HepG2 (cell line): ENCODE results near the gene PPP1R15B. TPM values are rescaled to one million over a fixed set of nuclear protein-coding genes. Genes with fewer than 3 reads are reported as not detected.

Source experiments
- ATAC-seq: fragments of 200-7000 bp; cut with Tn5 transposase; 3 replicates; pipeline ENCODE4 v1.9.1; 2020; ENCODE audit warnings: mild to moderate bottlenecking, moderate library complexity
- BruUV-seq: library from RNA; stranded (reverse); fragments of 400-500 nt; replicated peaks from 2 replicates; lab custom pipeline; 2021; lab: Mats Ljungman, UMichigan
- CTCF ChIA-PET: fragments of 300-600 bp; formaldehyde crosslinking; extraction: SDS; loops from one replicate; lab custom pipeline; 2021; ENCODE audit warnings: low total read pairs, inconsistent platforms, low intra/inter-chr PET ratio; lab: Yijun Ruan, JAX
- POLR2A ChIA-PET: fragments of 350-600 bp; sonication (Branson Sonifier 250); formaldehyde crosslinking; loops from one replicate; lab custom pipeline; 2020; ENCODE audit warnings: antibody characterized with exemption, inconsistent platforms; lab: Yijun Ruan, JAX
- DNase-seq: peaks from one replicate; pipeline ENCODE4 v3.0.0-alpha.2; 2015; ENCODE audit warnings: low spot score
- FAIRE-seq: peaks from 3 replicates; lab custom pipeline; 2011; peaks lifted over from hg19 to GRCh38; lab: Jason Lieb, UNC
- H2AFZ ChIP-seq: one replicate; pipeline ENCODE4 v1.6.1; 2011; ENCODE audit warnings: low read length, inconsistent platforms
- H3K27ac ChIP-seq: fragments of 300-600 bp; 3 replicates; pipeline ENCODE4 v1.8.0; 2011; ENCODE audit warnings: mixed run types, mild to moderate bottlenecking, mixed read lengths, low read length, inconsistent platforms; ENCODE audit not compliant: insufficient read depth; ENCODE audit errors: extremely low read length
- H3K27me3 ChIP-seq, 2 experiments: fragments of 200-600 bp in 1 of 2; 2 replicates in 1 of 2; 3 replicates in 1 of 2; pipeline versions ENCODE4 v1.6.0 to v1.8.0; 2011; ENCODE audit warnings: low read length in 2 of 2, mild to moderate bottlenecking in 2 of 2, moderate library complexity in 2 of 2, inconsistent platforms in 1 of 2; ENCODE audit not compliant: insufficient read depth in 2 of 2, control insufficient read depth in 1 of 2
- H3K36me3 ChIP-seq, 2 experiments: fragments of 200-600 bp in 1 of 2; replicated peaks in 1 of 2; 2 replicates in 1 of 2; 3 replicates in 1 of 2; pipeline versions ENCODE4 v1.5.1 to v1.8.0; 2011; ENCODE audit warnings: low read length in 2 of 2, inconsistent platforms in 1 of 2; ENCODE audit not compliant: insufficient read depth in 2 of 2, control insufficient read depth in 1 of 2
- H3K4me1 ChIP-seq: 2 replicates; pipeline ENCODE4 v1.5.1; 2012; ENCODE audit warnings: low read length, inconsistent platforms; ENCODE audit not compliant: insufficient read depth
- H3K4me2 ChIP-seq: 2 replicates; pipeline ENCODE4 v1.6.0; 2011; ENCODE audit warnings: low read depth, low read length, inconsistent platforms
- H3K4me3 ChIP-seq, 3 experiments: fragments of 200-600 bp in 1 of 3; sonication (generic), shearing (Covaris generic) in 1 of 3; replicated peaks in 1 of 3; 2 replicates each; pipeline ENCODE4 v1.5.1; 2011 to 2016; ENCODE audit warnings: low read length in 3 of 3, inconsistent platforms in 2 of 3, low read depth in 2 of 3, mild to moderate bottlenecking in 2 of 3, control low read depth in 1 of 3, mixed read lengths in 1 of 3; ENCODE audit not compliant: insufficient read depth in 1 of 3
- H3K79me2 ChIP-seq: one replicate; pipeline ENCODE4 v1.6.1; 2011; ENCODE audit warnings: low read length, inconsistent platforms; ENCODE audit not compliant: insufficient read depth
- H3K9ac ChIP-seq: 2 replicates; pipeline ENCODE4 v1.6.0; 2011; ENCODE audit warnings: mild to moderate bottlenecking, low read depth, low read length, inconsistent platforms; ENCODE audit not compliant: insufficient read depth
- H3K9me3 ChIP-seq: 2 replicates; pipeline ENCODE4 v1.5.1; 2012; ENCODE audit warnings: mild to moderate bottlenecking, low read length
- H4K20me1 ChIP-seq: 2 replicates; pipeline ENCODE4 v1.6.0; 2011; ENCODE audit warnings: inconsistent platforms, mild to moderate bottlenecking, low read length, moderate library complexity; ENCODE audit not compliant: insufficient read depth
- ATF7 ChIP-seq, 2 experiments: fragments of 450-650 bp in 1 of 2; sonication (generic) in 1 of 2; formaldehyde crosslinking in 1 of 2; IDR thresholded peaks; 2 replicates each; pipeline versions ENCODE4 v1.4.0 to v1.6.1; 2016 to 2020; ENCODE audit warnings: antibody characterized with exemption in 1 of 2, mild to moderate bottlenecking in 1 of 2, missing genetic modification reagents in 1 of 2
- TAF1 ChIP-seq: sonication (generic); formaldehyde crosslinking; IDR thresholded peaks from 2 replicates; pipeline ENCODE4 v1.4.0; 2020; ENCODE audit warnings: missing genetic modification reagents
- TBX2 ChIP-seq: sonication (generic); formaldehyde crosslinking; IDR thresholded peaks from 2 replicates; pipeline ENCODE4 v1.5.0; 2020; ENCODE audit warnings: missing genetic modification reagents, mild to moderate bottlenecking, borderline replicate concordance
- WGBS: methylation state at CpG from one replicate; pipeline ENCODE4 v1.1.6; 2017; ENCODE audit warnings: low lambda C conversion rate; 5-methylcytosine and 5-hydroxymethylcytosine counted together
- in situ Hi-C: cut with HindIII; loops from 2 replicates; pipeline ENCODE4 v1.10.0; 2017; ENCODE audit warnings: low pct_unique_long_range_greater_than_20kb; ENCODE audit not compliant: extremely low pct_ligation_motif_present
- intact Hi-C: fragments of 100-400 bp; cut with micrococcal nuclease; formaldehyde crosslinking; loops from one replicate; pipeline ENCODE4 v1.10.0; 2022; ENCODE audit not compliant: unreplicated experiment
- polyA plus RNA-seq, 8 experiments: library from polyadenylated mRNA; depleted of rRNA in 3 of 8; stranded (reverse) in 7 of 8; unstranded in 1 of 8; fragments of >200 nt; fragmentation: Illumina TruSeq in 4 of 8; extraction: Trizol in 4 of 8; gene quantifications; 2 replicates each; pipeline versions ENCODE4 v1.2.1 to v1.2.3, GENCODE V29; 2011 to 2016; ENCODE audit warnings: low read depth in 4 of 8, missing spikeins in 1 of 8, mixed read lengths in 1 of 8; ENCODE audit not compliant: insufficient read depth in 1 of 8
- total RNA-seq, 5 experiments: library from RNA; depleted of rRNA; stranded (reverse); fragments of >200 nt; fragmentation: Illumina TruSeq; extraction: Trizol; gene quantifications; 2 replicates each; pipeline ENCODE4 v1.2.3, GENCODE V29; 2016; ENCODE audit warnings: low read depth in 1 of 5
- TF ChIP-seq, protein P1 (sequence below): sonication (generic); formaldehyde crosslinking; IDR thresholded peaks from 2 replicates; pipeline ENCODE4 v1.4.0; 2020; ENCODE audit warnings: missing genetic modification reagents
- TF ChIP-seq, protein P2 (sequence below): sonication (generic); formaldehyde crosslinking; conservative IDR thresholded peaks from 2 replicates; pipeline ENCODE4 v1.4.0; 2020; ENCODE audit warnings: missing genetic modification reagents

Gene PPP1R15B
- total and polyA plus RNA-seq, 2 of the 13 experiments (the other 11 are each of a cell fraction or from before 2014, with no cell fraction given): 13.4 to 23.8 TPM

DNA sequence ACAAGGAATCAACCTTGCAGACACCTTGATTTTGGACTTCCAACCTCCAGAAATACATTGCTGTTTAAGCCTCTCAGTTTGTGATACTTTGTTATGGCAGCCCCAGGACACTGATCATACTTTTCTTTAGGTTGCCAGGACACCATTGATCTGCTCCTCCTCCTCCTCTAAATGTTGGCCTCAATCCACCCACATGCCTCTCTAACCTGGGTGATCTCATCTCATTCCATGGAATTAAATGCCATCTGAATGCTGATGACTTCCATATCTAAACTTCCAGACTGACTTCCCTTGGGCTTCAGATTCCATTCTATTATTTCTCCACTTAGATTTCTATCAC lies 7.4 kb upstream of the PPP1R15B start (continued):
- TF ChIP-seq, protein P1, sequence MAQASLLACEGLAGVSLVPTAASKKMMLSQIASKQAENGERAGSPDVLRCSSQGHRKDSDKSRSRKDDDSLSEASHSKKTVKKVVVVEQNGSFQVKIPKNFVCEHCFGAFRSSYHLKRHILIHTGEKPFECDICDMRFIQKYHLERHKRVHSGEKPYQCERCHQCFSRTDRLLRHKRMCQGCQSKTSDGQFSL: no peak
- TF ChIP-seq, protein P2, sequence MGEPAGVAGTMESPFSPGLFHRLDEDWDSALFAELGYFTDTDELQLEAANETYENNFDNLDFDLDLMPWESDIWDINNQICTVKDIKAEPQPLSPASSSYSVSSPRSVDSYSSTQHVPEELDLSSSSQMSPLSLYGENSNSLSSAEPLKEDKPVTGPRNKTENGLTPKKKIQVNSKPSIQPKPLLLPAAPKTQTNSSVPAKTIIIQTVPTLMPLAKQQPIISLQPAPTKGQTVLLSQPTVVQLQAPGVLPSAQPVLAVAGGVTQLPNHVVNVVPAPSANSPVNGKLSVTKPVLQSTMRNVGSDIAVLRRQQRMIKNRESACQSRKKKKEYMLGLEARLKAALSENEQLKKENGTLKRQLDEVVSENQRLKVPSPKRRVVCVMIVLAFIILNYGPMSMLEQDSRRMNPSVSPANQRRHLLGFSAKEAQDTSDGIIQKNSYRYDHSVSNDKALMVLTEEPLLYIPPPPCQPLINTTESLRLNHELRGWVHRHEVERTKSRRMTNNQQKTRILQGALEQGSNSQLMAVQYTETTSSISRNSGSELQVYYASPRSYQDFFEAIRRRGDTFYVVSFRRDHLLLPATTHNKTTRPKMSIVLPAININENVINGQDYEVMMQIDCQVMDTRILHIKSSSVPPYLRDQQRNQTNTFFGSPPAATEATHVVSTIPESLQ (CRISPR knock-in tag): no peak
- no peak for TF ChIP-seq TAF1
- TF ChIP-seq, all 625 proteins: peak for 0

DNA sequence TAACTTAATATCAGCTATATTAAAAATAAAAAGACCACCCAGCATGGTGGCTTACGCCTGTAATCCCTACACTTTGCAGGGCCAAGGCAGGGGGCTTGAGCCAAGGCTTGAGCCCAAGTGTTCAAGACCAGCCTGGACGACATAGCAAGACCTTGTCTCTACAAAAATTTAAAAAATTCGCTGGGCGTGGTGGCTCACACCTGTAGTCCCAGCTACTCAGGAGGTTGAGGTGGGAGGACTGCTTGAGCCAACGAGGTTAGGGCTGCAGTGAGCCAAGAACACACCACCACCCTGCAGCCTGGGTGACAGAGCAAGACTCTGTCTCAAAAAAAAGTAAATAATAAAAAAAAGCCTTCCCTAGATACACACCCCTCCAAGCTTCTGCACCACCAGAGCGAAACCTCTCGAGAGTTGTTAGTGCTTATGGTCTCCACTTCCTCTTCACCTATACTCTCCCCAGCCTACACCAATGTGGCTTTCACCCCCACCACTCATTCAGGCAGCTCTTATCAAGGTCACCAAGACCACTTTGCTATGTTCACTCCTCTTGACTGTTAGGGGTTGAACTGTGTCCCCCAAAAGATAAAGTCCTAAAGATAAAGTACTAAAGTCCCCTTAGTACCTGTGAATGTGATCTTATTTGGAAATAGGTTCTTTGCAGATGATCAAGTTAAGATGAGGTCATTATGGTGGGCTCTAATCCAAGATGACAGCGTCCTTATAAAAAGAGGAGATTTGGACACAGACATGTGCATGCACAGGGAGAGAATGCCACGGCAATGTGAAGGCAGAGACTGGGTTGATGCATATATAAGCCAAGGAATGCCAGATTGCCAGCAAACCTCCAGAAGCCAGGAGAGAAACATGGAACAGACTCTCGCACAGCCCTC lies 6.8 kb upstream of the PPP1R15B start:
- no TSS peak for BruUV-seq
- Histone ChIP-seq H3K27me3 (no peaks in the 10 kb centered on the region), H3K9ac (no peak overlapping the region), H3K4me2 (no peak overlapping the region), H3K9me3 (no peaks in the 10 kb centered on the region), H3K4me3 (no peak overlapping the region), H3K27ac (no peak overlapping the region), H4K20me1 (no peaks in the 10 kb centered on the region), H2AFZ (no peak overlapping the region), H3K36me3 (no peaks in the 10 kb centered on the region), H3K79me2 (no peaks in the 10 kb centered on the region), H3K4me1 (peaks cover 53% of the 10 kb centered on the region)
- ChIA-PET POLR2A (interaction anchor here (1.3 kb wide), 1 partner anchor 17 kb away, joined by 3 read pairs; no protein-coding TSS in a partner anchor), CTCF (no interaction called here)
- intact Hi-C loops (no loop called here), in situ Hi-C loops (no loop called here)
- TF ChIP-seq ATF7 (IDR thresholded peaks at IDR 0.05) (0 out of 2 replicates have a peak, but pooled peaks have one; percentile 47), ATF7 (CRISPR knock-in tag; IDR thresholded peaks at IDR 0.05) (no peak), TBX2 (CRISPR knock-in tag) (no peak)
- FAIRE-seq: no peak
- no peak for ATAC-seq
- WGBS: 87% methylated on average over 10 of the region's 10 CpGs
- no peak for DNase-seq
